ENCODE results near the gene KCNK1. TPM values are rescaled to one million over a fixed set of nuclear protein-coding genes. Genes with fewer than 3 reads are reported as not detected.

Gene KCNK1
- total RNA-seq, 4 donors from 2014 or later: 0.88 to 1.7 (median 0.98) TPM; not detected in 1

DNA sequence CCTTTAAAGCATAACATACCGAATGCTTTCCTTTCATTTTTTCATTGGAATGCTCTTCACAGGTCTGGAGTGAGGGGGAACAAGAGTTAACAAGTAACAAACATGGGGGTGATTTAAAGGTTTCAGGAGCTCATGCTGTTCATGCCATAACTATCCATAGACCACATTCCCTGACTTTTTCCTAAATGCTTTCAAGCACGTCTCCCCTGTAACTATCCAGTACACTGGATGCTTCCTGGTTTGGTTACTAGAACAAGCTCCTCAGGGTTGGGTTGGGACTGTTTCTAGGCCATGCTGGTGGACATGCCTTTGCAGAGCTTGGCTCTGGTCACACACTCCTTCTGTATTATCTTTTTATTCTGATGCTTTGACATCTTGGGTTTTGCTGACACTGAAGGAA lies 38.6 kb downstream of the KCNK1 start:
- TF ChIP-seq, protein P1, sequence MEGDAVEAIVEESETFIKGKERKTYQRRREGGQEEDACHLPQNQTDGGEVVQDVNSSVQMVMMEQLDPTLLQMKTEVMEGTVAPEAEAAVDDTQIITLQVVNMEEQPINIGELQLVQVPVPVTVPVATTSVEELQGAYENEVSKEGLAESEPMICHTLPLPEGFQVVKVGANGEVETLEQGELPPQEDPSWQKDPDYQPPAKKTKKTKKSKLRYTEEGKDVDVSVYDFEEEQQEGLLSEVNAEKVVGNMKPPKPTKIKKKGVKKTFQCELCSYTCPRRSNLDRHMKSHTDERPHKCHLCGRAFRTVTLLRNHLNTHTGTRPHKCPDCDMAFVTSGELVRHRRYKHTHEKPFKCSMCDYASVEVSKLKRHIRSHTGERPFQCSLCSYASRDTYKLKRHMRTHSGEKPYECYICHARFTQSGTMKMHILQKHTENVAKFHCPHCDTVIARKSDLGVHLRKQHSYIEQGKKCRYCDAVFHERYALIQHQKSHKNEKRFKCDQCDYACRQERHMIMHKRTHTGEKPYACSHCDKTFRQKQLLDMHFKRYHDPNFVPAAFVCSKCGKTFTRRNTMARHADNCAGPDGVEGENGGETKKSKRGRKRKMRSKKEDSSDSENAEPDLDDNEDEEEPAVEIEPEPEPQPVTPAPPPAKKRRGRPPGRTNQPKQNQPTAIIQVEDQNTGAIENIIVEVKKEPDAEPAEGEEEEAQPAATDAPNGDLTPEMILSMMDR (IDR thresholded peaks at IDR 0.05; ENCODE audit: low read depth): no peak

DNA sequence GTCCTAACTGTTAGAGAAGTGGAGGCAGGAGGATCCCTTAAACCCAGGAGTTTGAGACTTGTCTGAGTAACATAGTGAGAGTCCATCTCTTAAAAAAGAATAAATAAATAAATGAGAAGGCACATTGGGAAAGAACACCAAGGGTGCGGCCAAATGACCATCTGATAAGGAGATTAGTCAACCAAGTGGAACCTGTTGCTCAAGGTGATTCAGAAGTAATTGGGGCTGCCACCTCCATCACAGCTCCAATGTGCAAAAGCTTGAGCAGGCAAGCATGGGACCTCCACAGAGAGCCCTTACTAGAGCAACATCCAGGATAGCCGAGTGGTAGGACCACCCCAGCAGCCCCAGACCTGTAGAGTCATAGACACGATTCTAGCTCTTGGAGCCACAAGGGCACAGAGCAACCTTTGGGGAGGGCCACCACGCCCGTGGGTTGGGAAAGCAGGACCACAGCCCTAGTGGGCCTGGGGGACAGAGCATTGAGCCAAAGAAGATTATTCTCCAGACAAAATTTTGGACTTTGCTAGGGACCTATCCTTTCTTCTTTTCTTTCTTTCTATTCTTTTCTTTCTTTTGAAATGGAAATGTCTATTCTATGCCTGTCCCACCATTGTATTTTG lies 40.9 kb downstream of the KCNK1 start:
- TF ChIP-seq, protein P1 (IDR thresholded peaks at IDR 0.05; ENCODE audit: low read depth): no peak

DNA sequence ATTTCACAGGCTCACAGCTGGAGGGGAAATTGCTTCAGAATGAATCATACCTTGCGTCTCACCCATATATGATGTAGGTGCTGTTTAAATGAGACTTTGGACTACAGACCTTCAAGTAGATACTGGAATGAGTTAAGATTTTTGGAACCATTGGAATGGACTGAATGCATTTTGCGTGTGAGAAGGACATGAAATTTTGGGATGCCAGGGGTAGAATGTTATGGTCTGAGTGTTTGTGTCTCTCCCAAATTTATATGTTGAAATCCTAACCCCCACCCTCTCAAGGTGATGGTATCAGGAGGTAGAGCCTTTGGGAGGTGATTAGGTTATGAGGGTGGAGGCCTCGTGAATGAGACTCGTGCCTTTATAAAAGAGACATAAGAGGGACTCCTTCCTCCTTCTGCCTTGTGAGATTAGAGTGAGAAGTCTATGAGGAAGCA lies 41.4 kb downstream of the KCNK1 start:
- TF ChIP-seq, protein P1 (IDR thresholded peaks at IDR 0.05; ENCODE audit: low read depth): no peak

DNA sequence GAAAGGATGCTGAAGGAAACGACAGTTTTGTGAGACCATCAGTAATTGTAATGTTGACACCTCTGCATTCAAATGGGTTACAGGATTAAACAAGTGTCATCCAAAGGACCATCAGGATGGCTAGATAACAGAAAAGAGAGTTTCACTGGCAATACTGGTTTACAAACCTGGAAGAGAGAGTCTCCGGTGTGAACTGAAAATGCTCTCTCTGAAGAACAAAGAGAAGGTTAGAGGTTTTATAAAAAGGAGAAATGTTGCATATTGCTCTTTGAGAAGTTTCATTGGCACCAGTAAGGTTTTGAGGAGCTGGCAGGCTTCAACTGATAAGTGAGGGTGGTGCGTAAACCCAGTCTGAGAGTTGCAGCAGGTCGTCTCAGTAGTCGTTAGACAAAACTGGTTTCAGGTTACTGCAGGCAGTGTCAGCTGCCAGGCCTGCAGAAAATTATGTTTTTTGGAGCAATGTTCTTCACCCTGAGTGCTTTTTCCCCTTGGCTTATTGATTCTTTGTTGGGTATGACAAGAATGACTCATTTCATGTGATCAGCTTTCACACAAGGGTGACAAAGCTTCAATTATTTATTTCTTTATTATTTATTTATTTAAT lies 42.2 kb downstream of the KCNK1 start:
- TF ChIP-seq, protein P1 (IDR thresholded peaks at IDR 0.05; ENCODE audit: low read depth): no peak

DNA sequence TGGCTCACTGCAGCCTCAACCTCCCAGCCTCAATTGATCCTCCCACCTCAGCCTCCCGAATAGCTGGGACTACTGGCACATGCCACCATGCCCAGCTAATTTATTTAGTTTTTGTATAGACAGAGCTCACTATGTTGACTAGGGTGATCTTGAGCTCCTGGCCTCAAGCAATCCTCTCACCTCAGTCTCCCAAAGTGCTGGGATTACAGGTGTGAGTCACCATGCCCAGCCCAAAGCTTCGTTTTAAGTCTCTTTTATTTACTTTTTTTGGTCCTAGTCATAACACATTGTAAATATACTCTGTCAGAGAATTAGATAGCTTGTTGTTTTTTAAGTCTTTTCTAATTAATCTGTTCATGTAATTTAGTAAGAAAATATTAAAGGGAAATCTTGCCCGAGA lies 42.8 kb downstream of the KCNK1 start:
- TF ChIP-seq, protein P1 (IDR thresholded peaks at IDR 0.05; ENCODE audit: low read depth): no peak

DNA sequence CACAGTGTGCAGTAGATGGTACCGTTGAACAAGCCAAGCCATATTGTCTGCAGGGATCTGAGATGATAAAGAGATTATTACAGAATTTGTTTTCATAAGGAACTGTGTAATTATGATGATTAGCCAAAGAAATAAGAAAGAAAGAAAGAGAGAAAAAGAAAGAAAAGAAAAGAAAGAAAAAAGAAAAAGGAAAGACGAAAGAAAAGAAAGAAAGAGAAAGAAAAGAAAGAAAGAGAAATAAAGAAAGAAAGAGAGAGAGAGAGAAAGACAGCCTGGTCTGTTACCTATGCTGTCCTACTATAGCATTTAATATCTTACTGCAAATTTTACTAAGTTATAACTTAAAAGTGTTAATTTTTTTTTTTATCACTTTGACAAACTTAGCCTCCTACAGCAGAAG lies 43.6 kb downstream of the KCNK1 start:
- TF ChIP-seq, protein P1 (IDR thresholded peaks at IDR 0.05; ENCODE audit: low read depth): no peak

DNA sequence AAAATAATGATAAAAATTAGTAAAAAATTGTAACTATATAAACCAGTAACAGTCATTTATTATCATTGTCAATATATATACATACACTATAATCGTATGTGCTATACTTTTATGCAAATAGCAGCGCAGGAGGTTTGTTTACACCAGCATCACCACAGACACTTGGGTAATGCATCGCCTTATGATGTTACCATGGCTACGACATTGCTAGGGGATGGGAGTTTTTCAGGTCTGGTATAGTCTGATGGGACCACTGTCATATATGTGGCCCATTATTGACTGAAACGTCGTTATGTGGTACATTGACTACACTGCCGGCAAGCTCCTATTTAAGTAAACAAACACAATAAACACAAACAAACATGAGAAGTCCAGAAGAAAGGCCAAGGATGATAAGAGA lies 45.6 kb downstream of the KCNK1 start:
- TF ChIP-seq, protein P1 (IDR thresholded peaks at IDR 0.05; ENCODE audit: low read depth): no peak

Data from subcutaneous adipose tissue (tissue), 4 donors.